Measurements from ENCODE around the gene PPP2CA.

PPP2CA gene

DNA sequence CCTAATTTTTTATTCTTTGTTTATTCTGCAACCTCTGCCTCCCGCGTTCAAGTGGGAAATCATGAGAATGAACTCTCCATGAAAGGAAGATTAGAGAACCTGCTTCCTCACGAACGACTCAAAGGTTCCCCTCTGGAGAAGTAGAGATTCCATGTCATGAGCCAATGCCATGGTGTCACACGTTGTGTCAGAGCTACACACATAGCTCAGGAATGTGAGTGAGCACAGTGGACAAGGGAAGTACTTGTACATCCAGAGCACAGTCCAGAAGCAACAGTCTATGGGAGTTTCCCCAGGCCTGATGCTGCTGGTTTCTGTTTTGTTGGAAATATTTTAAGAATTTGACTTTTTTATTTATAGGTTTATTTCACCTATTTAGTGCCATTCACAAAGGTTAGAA, 26.8 kb upstream of the PPP2CA start:
- Histone ChIP-seq H3K18ac (ENCODE audit: low read length) (no peak overlapping the region), H3K36me3 (ENCODE audit: control insufficient read depth in 1 of 2, insufficient read depth in 2 of 2, low read length in 2 of 2) (no peaks in the 10 kb centered on the region), H3K79me2 (ENCODE audit: control insufficient read depth, insufficient read depth, low read length, poor library complexity) (no peaks in the 10 kb centered on the region), H3K27ac (ENCODE audit: low read depth, low read length) (no peak overlapping the region), H3K9ac (ENCODE audit: low read length) (no peak overlapping the region), H3K9me3 (ENCODE audit: insufficient read depth, low read depth, low read length) (no peaks in the 10 kb centered on the region), H3K23ac (ENCODE audit: low read length) (no peak overlapping the region), H4K91ac (ENCODE audit: low read depth, low read length) (no peak overlapping the region), H4K8ac (ENCODE audit: low read depth, low read length) (no peak overlapping the region), H3K27me3 (ENCODE audit: insufficient read depth, low read length) (no peaks in the 10 kb centered on the region), H4K12ac (ENCODE audit: low read depth, low read length) (no peak overlapping the region), H2BK120ac (ENCODE audit: insufficient read depth, low read length, poor library complexity) (no peak overlapping the region), H2AFZ (ENCODE audit: insufficient read depth, low read length, poor library complexity) (no peak overlapping the region), H3K4me3 (ENCODE audit: low read depth, low read length) (no peak overlapping the region), H3K4me1 (ENCODE audit: control insufficient read depth in 1 of 2, insufficient read depth in 2 of 2, low read length in 2 of 2) (peaks cover 4 to 7% of the 10 kb centered on the region in 2 experiments), H2BK12ac (ENCODE audit: low read length) (no peak overlapping the region), H3K14ac (ENCODE audit: low read length) (no peak overlapping the region), H2BK5ac (ENCODE audit: low read depth, low read length, poor library complexity) (no peak overlapping the region), H3K4ac (ENCODE audit: low read depth, low read length) (no peak overlapping the region), H3K4me2 (ENCODE audit: low read length) (no peak overlapping the region), H2AK5ac (ENCODE audit: low read length) (no peak overlapping the region), H3K79me1 (ENCODE audit: low read length) (peaks cover 2% of the 10 kb centered on the region)
- WGBS (ENCODE audit: extremely low coverage, insufficient coverage, insufficient read length), result no CpG with 5 or more reads among the region's 5 CpGs
- peak; percentile 95 to 98 for DNase-seq

DNA sequence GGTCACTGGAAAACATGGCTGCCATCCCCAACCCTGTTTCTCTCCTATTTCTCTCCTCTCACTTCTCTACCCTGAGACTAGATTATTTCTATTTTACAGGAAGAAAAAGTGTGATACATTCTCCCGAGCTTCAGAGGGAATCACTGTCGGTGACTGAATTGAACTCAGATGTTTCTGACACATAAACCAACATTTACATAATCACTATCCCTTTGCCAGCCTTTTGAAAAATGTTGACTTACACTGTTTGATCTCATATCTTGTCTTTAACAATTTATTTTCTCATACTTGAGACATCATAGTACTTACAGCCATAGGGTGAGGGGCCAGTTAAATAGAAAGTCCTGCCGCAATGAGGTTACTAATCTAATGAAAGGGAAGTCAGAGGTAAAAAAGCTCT, 25.1 kb upstream of the PPP2CA start:
- Histone ChIP-seq H3K23ac (ENCODE audit: low read length) (no peak overlapping the region), H3K18ac (ENCODE audit: low read length) (no peak overlapping the region), H4K91ac (ENCODE audit: low read depth, low read length) (no peak overlapping the region), H3K4me1 (ENCODE audit: control insufficient read depth in 1 of 2, insufficient read depth in 2 of 2, low read length in 2 of 2) (peaks cover 11 to 14% of the 10 kb centered on the region in 2 experiments), H3K4me3 (ENCODE audit: low read depth, low read length) (no peak overlapping the region), H3K9ac (ENCODE audit: low read length) (no peak overlapping the region), H3K79me2 (ENCODE audit: control insufficient read depth, insufficient read depth, low read length, poor library complexity) (no peaks in the 10 kb centered on the region), H2BK5ac (ENCODE audit: low read depth, low read length, poor library complexity) (no peak overlapping the region), H2BK120ac (ENCODE audit: insufficient read depth, low read length, poor library complexity) (no peak overlapping the region), H4K12ac (ENCODE audit: low read depth, low read length) (no peak overlapping the region), H3K79me1 (ENCODE audit: low read length) (peaks cover 5% of the 10 kb centered on the region), H2AFZ (ENCODE audit: insufficient read depth, low read length, poor library complexity) (no peak overlapping the region), H3K4ac (ENCODE audit: low read depth, low read length) (no peak overlapping the region), H3K27me3 (ENCODE audit: insufficient read depth, low read length) (no peaks in the 10 kb centered on the region), H3K36me3 (ENCODE audit: control insufficient read depth in 1 of 2, insufficient read depth in 2 of 2, low read length in 2 of 2) (no peaks in the 10 kb centered on the region), H2BK12ac (ENCODE audit: low read length) (no peak overlapping the region), H3K14ac (ENCODE audit: low read length) (no peak overlapping the region), H3K4me2 (ENCODE audit: low read length) (no peak overlapping the region), H2AK5ac (ENCODE audit: low read length) (no peak overlapping the region), H3K9me3 (ENCODE audit: insufficient read depth, low read depth, low read length) (no peaks in the 10 kb centered on the region), H4K8ac (ENCODE audit: low read depth, low read length) (no peak overlapping the region), H3K27ac (ENCODE audit: low read depth, low read length) (no peak overlapping the region)
- WGBS (ENCODE audit: extremely low coverage, insufficient coverage, insufficient read length), result no CpG with 5 or more reads among the region's 3 CpGs
- no peak for DNase-seq

DNA sequence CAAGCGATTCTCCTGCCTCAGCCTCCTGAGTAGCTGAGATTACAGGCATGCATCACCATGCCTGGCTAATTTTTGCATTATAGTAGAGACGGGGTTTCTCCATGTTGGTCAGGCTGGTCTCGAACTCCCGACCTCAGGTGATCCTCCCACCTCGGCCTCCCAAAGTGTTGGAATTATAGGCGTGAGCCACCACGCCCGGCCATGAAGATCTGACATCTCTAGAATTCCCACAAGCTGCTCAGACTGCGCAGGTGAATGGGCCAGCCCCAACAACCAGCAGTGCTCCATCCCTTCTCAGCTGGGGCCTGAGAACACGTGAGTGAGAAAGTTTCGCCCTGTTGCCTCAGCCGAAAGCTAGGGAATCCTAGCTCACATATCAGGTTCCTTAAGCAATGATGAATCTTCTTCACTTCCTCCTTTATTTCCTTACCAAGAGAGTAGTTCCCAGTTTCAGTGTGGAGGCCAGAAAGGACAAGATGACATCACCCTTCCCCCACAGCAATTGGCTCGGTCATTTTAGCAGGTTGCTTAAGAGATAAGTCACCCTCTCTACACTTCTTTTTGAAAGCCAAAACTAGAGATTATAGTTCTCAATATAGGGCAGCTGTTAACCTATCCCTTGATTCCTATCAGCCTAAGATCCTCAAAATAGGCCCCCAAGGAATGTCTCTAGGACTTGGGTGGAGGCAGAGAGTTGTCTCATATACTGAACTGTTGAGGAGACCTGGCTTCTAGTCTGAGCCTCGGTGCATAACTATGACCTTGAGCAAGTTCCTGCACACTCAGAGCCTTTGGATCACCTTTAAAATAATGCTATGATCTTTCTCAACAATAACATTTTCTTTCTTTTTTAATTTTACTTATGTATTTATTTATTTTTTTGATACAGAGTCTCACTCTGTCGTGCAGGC, 23.9 kb upstream of the PPP2CA start:
- H4K12ac ChIP-seq (ENCODE audit: low read depth, low read length), result no peak overlapping the region
- no peak overlapping the region for H3K27ac ChIP-seq (ENCODE audit: low read depth, low read length)
- peaks cover 5% of the 10 kb centered on the region for H3K79me1 ChIP-seq (ENCODE audit: low read length)
- peaks cover 19% of the 10 kb centered on the region in 2 experiments for H3K4me1 ChIP-seq (ENCODE audit: control insufficient read depth in 1 of 2, insufficient read depth in 2 of 2, low read length in 2 of 2)
- H2AK5ac ChIP-seq (ENCODE audit: low read length), result no peak overlapping the region
- no peak overlapping the region for H2BK12ac ChIP-seq (ENCODE audit: low read length)
- H3K79me2 ChIP-seq (ENCODE audit: control insufficient read depth, insufficient read depth, low read length, poor library complexity), result no peaks in the 10 kb centered on the region
- H3K36me3 ChIP-seq (ENCODE audit: control insufficient read depth in 1 of 2, insufficient read depth in 2 of 2, low read length in 2 of 2), result no peaks in the 10 kb centered on the region
- no peaks in the 10 kb centered on the region for H3K9me3 ChIP-seq (ENCODE audit: insufficient read depth, low read depth, low read length)
- no peak overlapping the region for H3K23ac ChIP-seq (ENCODE audit: low read length)
- peak; percentile 59 to 84 for DNase-seq
- no peak overlapping the region for H4K91ac ChIP-seq (ENCODE audit: low read depth, low read length)
- no peak overlapping the region for H2BK120ac ChIP-seq (ENCODE audit: insufficient read depth, low read length, poor library complexity)
- H2BK5ac ChIP-seq (ENCODE audit: low read depth, low read length, poor library complexity), result no peak overlapping the region
- H2AFZ ChIP-seq (ENCODE audit: insufficient read depth, low read length, poor library complexity), result no peak overlapping the region
- no CpG with 5 or more reads among the region's 15 CpGs for WGBS (ENCODE audit: extremely low coverage, insufficient coverage, insufficient read length)
- H3K14ac ChIP-seq (ENCODE audit: low read length), result no peak overlapping the region
- H3K4ac ChIP-seq (ENCODE audit: low read depth, low read length), result no peak overlapping the region
- H3K18ac ChIP-seq (ENCODE audit: low read length), result no peak overlapping the region
- H3K9ac ChIP-seq (ENCODE audit: low read length), result no peak overlapping the region
- no peaks in the 10 kb centered on the region for H3K27me3 ChIP-seq (ENCODE audit: insufficient read depth, low read length)
- no peak overlapping the region for H4K8ac ChIP-seq (ENCODE audit: low read depth, low read length)
- no peak overlapping the region for H3K4me3 ChIP-seq (ENCODE audit: low read depth, low read length)
- H3K4me2 ChIP-seq (ENCODE audit: low read length), result no peak overlapping the region

DNA sequence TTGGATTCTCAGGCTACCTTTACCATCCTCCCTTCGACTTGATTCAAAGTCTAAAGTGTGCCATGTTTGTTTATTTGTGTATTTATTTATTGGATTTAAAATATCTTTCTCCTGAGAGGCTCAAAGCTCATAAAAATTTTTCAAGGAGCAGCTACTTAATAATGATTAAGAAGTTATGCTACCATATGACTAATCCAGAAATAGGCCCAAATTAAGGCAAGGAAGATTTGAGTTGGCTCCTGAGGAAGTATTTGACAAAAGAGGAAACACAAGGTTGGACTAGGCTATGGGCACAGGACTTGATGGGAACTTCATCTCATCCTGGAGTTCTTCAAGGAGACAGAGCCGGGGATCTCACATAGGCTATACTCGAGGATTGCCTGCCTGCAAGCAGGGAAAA, 22.4 kb upstream of the PPP2CA start:
- Histone ChIP-seq H4K91ac (ENCODE audit: low read depth, low read length) (no peak overlapping the region), H3K23ac (ENCODE audit: low read length) (no peak overlapping the region), H2BK120ac (ENCODE audit: insufficient read depth, low read length, poor library complexity) (no peak overlapping the region), H3K4ac (ENCODE audit: low read depth, low read length) (no peak overlapping the region), H3K27me3 (ENCODE audit: insufficient read depth, low read length) (no peaks in the 10 kb centered on the region), H3K9me3 (ENCODE audit: insufficient read depth, low read depth, low read length) (no peaks in the 10 kb centered on the region), H2AFZ (ENCODE audit: insufficient read depth, low read length, poor library complexity) (no peak overlapping the region), H3K4me1 (ENCODE audit: control insufficient read depth in 1 of 2, insufficient read depth in 2 of 2, low read length in 2 of 2) (peaks cover 15 to 16% of the 10 kb centered on the region in 2 experiments), H3K18ac (ENCODE audit: low read length) (no peak overlapping the region), H3K79me1 (ENCODE audit: low read length) (peaks cover 3% of the 10 kb centered on the region), H2BK5ac (ENCODE audit: low read depth, low read length, poor library complexity) (no peak overlapping the region), H2BK12ac (ENCODE audit: low read length) (no peak overlapping the region), H3K14ac (ENCODE audit: low read length) (no peak overlapping the region), H3K4me3 (ENCODE audit: low read depth, low read length) (no peak overlapping the region), H3K4me2 (ENCODE audit: low read length) (no peak overlapping the region), H3K36me3 (ENCODE audit: control insufficient read depth in 1 of 2, insufficient read depth in 2 of 2, low read length in 2 of 2) (no peaks in the 10 kb centered on the region), H3K27ac (ENCODE audit: low read depth, low read length) (no peak overlapping the region), H4K12ac (ENCODE audit: low read depth, low read length) (no peak overlapping the region), H3K79me2 (ENCODE audit: control insufficient read depth, insufficient read depth, low read length, poor library complexity) (no peaks in the 10 kb centered on the region), H4K8ac (ENCODE audit: low read depth, low read length) (no peak overlapping the region), H3K9ac (ENCODE audit: low read length) (no peak overlapping the region), H2AK5ac (ENCODE audit: low read length) (no peak overlapping the region)
- DNase-seq, result peak in 1 of 2 donors; percentile 3
- no CpG with 5 or more reads among the region's 3 CpGs for WGBS (ENCODE audit: extremely low coverage, insufficient coverage, insufficient read length)
